Activated CD8-positive, alpha-beta T cell treated with anti-CD3 and anti-CD28 coated beads for 36 hours (primary cell): ENCODE measurements around the gene WDR18. TPM values are rescaled to one million over a fixed set of nuclear protein-coding genes. Genes with fewer than 3 reads are reported as not detected.
A peak's percentile ranks its signal among the peaks of the same experiment; 100 is the strongest.

Experiments used
- ATAC-seq: fragments of 200-7000 bp; cut with Tn5 transposase; one replicate; pipeline ENCODE4 v1.10.0; 2021; ENCODE audit warnings: mild to moderate bottlenecking, moderate library complexity
- CTCF ChIA-PET: fragments of 350-600 bp; sonication (Branson Sonifier 250); formaldehyde crosslinking; loops from one replicate; lab custom pipeline; 2021; ENCODE audit warnings: antibody characterized with exemption; lab: Charles Lee
- POLR2A ChIA-PET: fragments of 350-600 bp; sonication (Branson Sonifier 250); formaldehyde crosslinking; loops from one replicate; lab custom pipeline; 2021; ENCODE audit warnings: antibody characterized with exemption; lab: Charles Lee
- DNase-seq: peaks from one replicate; pipeline ENCODE4 v3.0.0-alpha.2; 2020
- H3K27ac Mint-ChIP-seq: one replicate; pipeline ENCODE4 v1.8.0; 2021; ENCODE audit warnings: mild to moderate bottlenecking, mixed read lengths
- H3K27me3 Mint-ChIP-seq: one replicate; pipeline ENCODE4 v1.8.0; 2021; ENCODE audit warnings: mixed read lengths
- H3K36me3 Mint-ChIP-seq: one replicate; pipeline ENCODE4 v1.8.0; 2021; ENCODE audit warnings: low read depth, mixed read lengths
- H3K4me1 Mint-ChIP-seq: one replicate; pipeline ENCODE4 v1.8.0; 2021; ENCODE audit warnings: low read depth, mixed read lengths
- H3K4me3 Mint-ChIP-seq: one replicate; pipeline ENCODE4 v1.8.0; 2021; ENCODE audit warnings: mild to moderate bottlenecking, moderate library complexity, mixed read lengths
- H3K9me3 Mint-ChIP-seq: one replicate; pipeline ENCODE4 v1.8.0; 2021; ENCODE audit warnings: mixed read lengths
- CTCF ChIP-seq: fragments of 200-600 bp; IDR thresholded peaks from one replicate; pipeline ENCODE4 v1.8.0; 2022; ENCODE audit warnings: antibody characterized with exemption, mild to moderate bottlenecking
- intact Hi-C: fragments of 100-400 bp; cut with micrococcal nuclease; formaldehyde crosslinking; loops from one replicate; pipeline ENCODE4 v1.10.0; 2022
- total RNA-seq, 2 experiments: library from RNA; stranded (reverse); gene quantifications; one replicate each; pipeline ENCODE4 v1.2.3, GENCODE V29; 2021

Gene WDR18
- total RNA-seq, 2 experiments from 2014 or later: 75.3 to 78.1 TPM

DNA sequence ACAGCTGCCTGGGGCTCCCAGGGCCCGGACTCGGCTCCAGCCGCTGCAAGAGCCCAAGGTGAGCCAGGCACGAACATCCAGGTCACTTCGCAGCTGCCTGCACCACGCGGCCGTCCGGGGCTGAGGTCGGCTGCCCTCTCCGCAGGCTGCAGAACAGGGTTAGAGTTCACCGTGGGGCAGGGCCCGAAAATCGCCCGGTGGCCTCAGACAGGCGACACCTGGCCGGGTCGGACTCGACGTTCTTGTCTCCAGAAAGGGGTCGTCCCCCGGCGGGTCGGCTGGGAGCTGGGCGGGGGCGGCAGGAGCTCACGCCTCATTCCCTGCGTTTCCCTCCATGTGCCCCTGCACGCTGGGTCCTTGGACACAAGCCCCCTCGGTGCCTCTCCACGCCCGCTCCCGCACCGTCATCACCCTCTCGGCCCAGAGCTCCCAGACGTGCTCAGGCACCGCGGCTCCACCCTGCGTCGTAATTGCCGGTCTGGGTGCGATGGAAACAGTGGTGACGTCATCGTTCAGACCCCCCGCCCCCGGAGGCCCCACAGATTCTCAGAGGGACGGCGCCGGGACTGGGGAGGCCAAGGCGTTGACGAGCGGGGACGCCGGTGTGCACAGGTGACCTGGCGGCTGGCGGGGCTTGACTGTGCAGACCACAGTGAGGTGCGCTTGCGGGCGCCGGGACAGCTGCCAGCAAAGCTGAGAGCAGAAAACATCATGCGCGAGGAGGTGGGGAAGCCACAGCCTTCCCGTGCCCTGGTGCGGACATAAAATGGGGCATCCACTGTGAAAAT lies 12.1 kb downstream of the WDR18 start:
- DNase-seq (peak; percentile 86), ATAC-seq (peak; percentile 38)
- H3K36me3 Mint-ChIP-seq: peaks cover 4% of the 10 kb centered on the region
- peak overlapping the region; percentile 16 for H3K4me3 Mint-ChIP-seq
- H3K9me3 Mint-ChIP-seq: no peaks in the 10 kb centered on the region
- H3K27ac Mint-ChIP-seq: no peak overlapping the region
- TF ChIP-seq CTCF: no peak
- POLR2A ChIA-PET: interaction anchor here (0.6 to 4.5 kb wide), 12 partner anchors 11 to 270 kb away, joined by 3 to 37 read pairs (median 4); partner anchors contain the start of genes RNU6-2 and WDR18
- H3K27me3 Mint-ChIP-seq: peaks cover 20% of the 10 kb centered on the region
- CTCF ChIA-PET: interaction anchor here (0.7 to 2.6 kb wide), 5 partner anchors 12 to 245 kb away, joined by 3 to 11 read pairs (median 4); partner anchors contain the start of gene WDR18
- intact Hi-C loops: no loop called here
- peaks cover 9% of the 10 kb centered on the region for H3K4me1 Mint-ChIP-seq

DNA sequence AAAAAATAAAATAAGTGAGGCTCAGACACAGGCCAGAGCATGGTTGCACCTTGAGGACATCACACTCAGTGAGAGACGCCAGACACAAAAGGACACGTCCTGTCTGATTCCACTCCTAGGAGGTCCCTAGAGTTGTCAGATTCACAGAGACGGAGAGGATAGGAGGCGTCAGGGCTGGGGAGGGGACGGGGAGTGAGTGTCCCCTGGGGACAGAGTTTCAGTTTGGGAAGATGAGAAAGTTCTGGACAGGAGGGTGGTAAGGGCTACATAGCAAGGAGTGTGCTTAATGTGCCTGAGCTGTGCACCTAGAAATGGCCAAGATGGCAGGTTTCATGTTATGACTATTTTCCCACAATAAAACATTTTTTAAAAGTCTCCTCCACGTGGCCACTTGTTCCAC lies 13.9 kb downstream of the WDR18 start:
- intact Hi-C loops: no loop called here
- Mint-ChIP-seq H3K4me3 (no peak overlapping the region), H3K4me1 (peaks cover 9% of the 10 kb centered on the region), H3K36me3 (no peaks in the 10 kb centered on the region), H3K27me3 (peaks cover 25% of the 10 kb centered on the region), H3K9me3 (no peaks in the 10 kb centered on the region), H3K27ac (no peak overlapping the region)
- no peak for ATAC-seq
- TF ChIP-seq CTCF: no peak
- ChIA-PET POLR2A (interaction anchor here (1.4 to 4.5 kb wide), 3 partner anchors 13 to 24 kb away, joined by 4 to 37 read pairs (median 11); partner anchors contain the start of genes RNU6-2 and WDR18), CTCF (interaction anchor here (1.5 to 2.6 kb wide), 3 partner anchors 9 to 243 kb away, joined by 3 to 11 read pairs (median 6); partner anchors contain the start of gene WDR18)
- no peak for DNase-seq

- Mint-ChIP-seq H3K36me3 (no peaks in the 10 kb centered on the region), H3K9me3 (no peaks in the 10 kb centered on the region), H3K4me1 (peaks cover 9% of the 10 kb centered on the region), H3K27me3 (peaks cover 25% of the 10 kb centered on the region), H3K4me3 (no peak overlapping the region), H3K27ac (no peak overlapping the region)
- ChIA-PET CTCF (interaction anchor here (1.0 kb wide), 1 partner anchor 136 kb away, joined by 3 read pairs; no protein-coding TSS in a partner anchor), POLR2A (interaction anchor here (4.5 kb wide), 1 partner anchor 14 kb away, joined by 37 read pairs; the partner anchor contains the start of gene WDR18)
- TF ChIP-seq CTCF: no peak
- DNase-seq (no peak), ATAC-seq (no peak)
- intact Hi-C loops: no loop called here
Observed at GRCh38 chr19:999379-999719, 15.2 kb downstream of the WDR18 start.

- CTCF ChIA-PET: no interaction called here
- H3K27me3 Mint-ChIP-seq: peaks cover 25% of the 10 kb centered on the region
- POLR2A ChIA-PET: no interaction called here
- no peak within 1 kb of the TSS for H3K27ac Mint-ChIP-seq
- DNase-seq (peak; percentile 79), ATAC-seq (peak; percentile 53)
- intact Hi-C loops: no loop called here
- TF ChIP-seq CTCF: peak; percentile 55
- H3K9me3 Mint-ChIP-seq: no peaks in the 10 kb centered on the region
- H3K4me3 Mint-ChIP-seq: no peak within 1 kb of the TSS
- peaks cover 9% of the 10 kb centered on the region for H3K4me1 Mint-ChIP-seq
- no peaks in the 10 kb centered on the region for H3K36me3 Mint-ChIP-seq
Observed at GRCh38 chr19:1000095-1000494, 15.9 kb downstream of the WDR18 start, which contains the start of gene GRIN3B. Gene GRIN3B, plus strand, starts transcription at chr19:1000419. Its CDS starts 19 bp downstream, at chr19:1000438.
